Liver (tissue), 9 donors: Measurements from ENCODE around the gene C3orf18. TPM values are rescaled to one million over a fixed set of nuclear protein-coding genes. Genes with fewer than 3 reads are reported as not detected.

ENCODE experiments used
- DNase-seq: peaks from one replicate; pipeline ENCODE4 v3.0.0-alpha.2; 2017; ENCODE audit warnings: low spot score
- H3K27ac ChIP-seq, 2 donors: one replicate each; pipeline ENCODE4 v1.7.0; 2013; ENCODE audit warnings: inconsistent platforms in 2 of 2, low read length in 2 of 2, control low read depth in 1 of 2, low read depth in 1 of 2, mild to moderate bottlenecking in 1 of 2
- H3K27me3 ChIP-seq, 4 donors: one replicate each; pipeline versions ENCODE4 v1.6.1 to v1.7.0; 2013; ENCODE audit warnings: low read length in 3 of 4, inconsistent platforms in 1 of 4, mild to moderate bottlenecking in 1 of 4, moderate library complexity in 1 of 4; ENCODE audit not compliant: control insufficient read depth in 4 of 4, insufficient read depth in 4 of 4
- H3K36me3 ChIP-seq, 4 donors: one replicate each; pipeline versions ENCODE4 v1.6.1 to v1.7.0; 2013; ENCODE audit warnings: low read length in 3 of 4, mild to moderate bottlenecking in 3 of 4, low read depth in 1 of 4, moderate library complexity in 1 of 4; ENCODE audit not compliant: control insufficient read depth in 4 of 4, insufficient read depth in 3 of 4
- H3K4me1 ChIP-seq, 4 donors: one replicate each; pipeline versions ENCODE4 v1.6.1 to v1.7.0; 2013; ENCODE audit warnings: low read length in 3 of 4, mild to moderate bottlenecking in 3 of 4, moderate library complexity in 1 of 4; ENCODE audit not compliant: control insufficient read depth in 4 of 4, insufficient read depth in 4 of 4
- H3K4me3 ChIP-seq, 3 donors: one replicate each; pipeline versions ENCODE4 v1.6.1 to v1.7.0; 2013; ENCODE audit warnings: low read length in 3 of 3, control low read depth in 1 of 3, low read depth in 1 of 3, mild to moderate bottlenecking in 1 of 3
- H3K9ac ChIP-seq, 2 donors: one replicate each; pipeline ENCODE4 v1.7.0; 2013; ENCODE audit warnings: low read length in 2 of 2, mild to moderate bottlenecking in 2 of 2, moderate library complexity in 2 of 2, control low read depth in 1 of 2, low read depth in 1 of 2
- H3K9me3 ChIP-seq, 4 donors: one replicate each; pipeline versions ENCODE4 v1.6.1 to v1.7.0; 2013; ENCODE audit warnings: low read length in 3 of 4; ENCODE audit not compliant: control insufficient read depth in 4 of 4
- EGR1 ChIP-seq, 2 donors: IDR thresholded peaks; 2 replicates each; pipeline ENCODE4 v1.6.1; 2016 to 2018; ENCODE audit warnings: antibody characterized with exemption in 2 of 2, low read depth in 2 of 2
- FOXA1 ChIP-seq: IDR thresholded peaks from 2 replicates; pipeline ENCODE4 v1.6.1; 2016; ENCODE audit warnings: antibody characterized with exemption
- FOXA2 ChIP-seq: IDR thresholded peaks from 2 replicates; pipeline ENCODE4 v1.6.1; 2016; ENCODE audit warnings: antibody characterized with exemption
- GABPA ChIP-seq, 2 donors: IDR thresholded peaks in 1 of 2; conservative IDR thresholded peaks in 1 of 2; 2 replicates each; pipeline ENCODE4 v1.6.1; 2016; ENCODE audit warnings: antibody characterized with exemption in 2 of 2, mild to moderate bottlenecking in 1 of 2, moderate library complexity in 1 of 2
- HNF4A ChIP-seq, 2 donors: conservative IDR thresholded peaks; 2 replicates each; pipeline ENCODE4 v1.6.1; 2016; ENCODE audit warnings: antibody characterized with exemption in 2 of 2, mild to moderate bottlenecking in 2 of 2
- HNF4G ChIP-seq: IDR thresholded peaks from 2 replicates; pipeline ENCODE4 v1.6.1; 2016; ENCODE audit warnings: antibody characterized with exemption
- JUND ChIP-seq, 2 donors: IDR thresholded peaks; 2 replicates each; pipeline ENCODE4 v1.6.1; 2016; ENCODE audit warnings: antibody characterized with exemption in 2 of 2
- NR2F2 ChIP-seq: IDR thresholded peaks from 2 replicates; pipeline ENCODE4 v1.6.1; 2016; ENCODE audit warnings: antibody characterized with exemption
- RAD21 ChIP-seq, 2 donors: IDR thresholded peaks; 2 replicates each; pipeline ENCODE4 v1.6.1; 2016; ENCODE audit warnings: antibody characterized with exemption in 2 of 2, mild to moderate bottlenecking in 2 of 2
- RXRA ChIP-seq, 2 donors: IDR thresholded peaks; 2 replicates each; pipeline ENCODE4 v1.6.1; 2017 to 2018; ENCODE audit warnings: antibody characterized with exemption in 2 of 2, mild to moderate bottlenecking in 1 of 2
- SP1 ChIP-seq: IDR thresholded peaks from 2 replicates; pipeline ENCODE4 v1.6.1; 2018; ENCODE audit warnings: antibody characterized with exemption, mild to moderate bottlenecking
- TAF1 ChIP-seq: conservative IDR thresholded peaks from 2 replicates; pipeline ENCODE4 v1.6.1; 2016; ENCODE audit warnings: antibody characterized with exemption, mild to moderate bottlenecking
- YY1 ChIP-seq: IDR thresholded peaks from 2 replicates; pipeline ENCODE4 v1.6.1; 2016; ENCODE audit warnings: antibody characterized with exemption, mild to moderate bottlenecking
- WGBS: extraction: QIAGEN DNeasy Blood & Tissue Kit; methylation state at CpG from one replicate; pipeline ENCODE4 v1.1.7; 2013; 5-methylcytosine and 5-hydroxymethylcytosine counted together
- polyA plus RNA-seq, 2 donors: library from polyadenylated mRNA; stranded (reverse) in 1 of 2; unstranded in 1 of 2; fragments of 200-250 nt in 1 of 2; fragments of >200 nt in 1 of 2; fragmentation: Nextera tagmentation in 1 of 2; extraction: Ambion mirVana in 1 of 2; gene quantifications; one replicate each; pipeline versions ENCODE4 v1.2.1 to v1.2.3, GENCODE V29; 2013 to 2015
- total RNA-seq, 2 donors: library from RNA; depleted of rRNA; stranded (reverse); fragments of >200 nt; gene quantifications; one replicate each; pipeline ENCODE4 v1.2.3, GENCODE V29; 2014
- TF ChIP-seq, protein P1 (sequence below): IDR thresholded peaks from 2 replicates; pipeline ENCODE4 v1.6.1; 2016; ENCODE audit warnings: antibody characterized with exemption
- TF ChIP-seq, protein P2 (sequence below): IDR thresholded peaks from 2 replicates; pipeline ENCODE4 v1.6.1; 2016; ENCODE audit warnings: antibody characterized with exemption
- TF ChIP-seq, protein P3 (sequence below): fragments of 150-350 bp; IDR thresholded peaks from 2 replicates; pipeline ENCODE4 v1.5.1; 2017; ENCODE audit warnings: improper control_type of control experiment, low read depth, low read length; ENCODE audit not compliant: missing input control
- TF ChIP-seq, protein P4 (sequence below): IDR thresholded peaks from 2 replicates; pipeline ENCODE4 v1.6.1; 2016; ENCODE audit warnings: antibody characterized with exemption, mild to moderate bottlenecking
- donor health status: healthy.
- donor health status: healthy.
- donor health status: healthy.
- donor health status: healthy.
- donor health status: healthy.

C3orf18 gene
- total and polyA plus RNA-seq, 4 donors: 0.54 to 2.7 (median 1.5) TPM

DNA sequence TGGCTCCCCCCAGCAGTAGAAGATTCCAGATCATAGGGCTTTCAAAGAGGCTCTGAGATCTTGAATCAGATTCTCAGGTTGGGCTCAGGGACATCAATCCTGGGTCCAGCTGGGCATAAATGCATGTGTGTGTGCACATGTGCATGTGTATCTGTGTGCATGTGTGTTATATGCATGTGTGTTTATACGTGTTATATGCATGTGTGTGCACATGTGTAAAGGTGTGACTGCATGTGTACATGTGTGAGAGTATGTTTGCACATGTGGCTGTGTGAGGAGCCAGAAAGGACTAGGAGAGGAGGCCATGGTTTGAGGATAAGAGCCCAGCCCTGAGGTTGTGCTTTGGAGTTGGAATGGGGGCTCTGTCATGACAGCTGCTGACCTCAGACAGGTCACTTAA, 47.6 kb upstream of the C3orf18 start:
- H3K4me3 ChIP-seq: no peak overlapping the region
- H3K27ac ChIP-seq: no peak overlapping the region
- TF ChIP-seq NR2F2 (no peak), FOXA1 (no peak), HNF4A (conservative IDR thresholded peaks at IDR 0.05) (no peak), RAD21 (IDR thresholded peaks at IDR 0.05) (no peak), TAF1 (no peak), JUND (IDR thresholded peaks at IDR 0.05) (no peak), SP1 (no peak), EGR1 (IDR thresholded peaks at IDR 0.05; ENCODE audit: low read depth in 2 of 2) (no peak), RXRA (IDR thresholded peaks at IDR 0.05) (no peak), GABPA (IDR thresholded peaks at IDR 0.05 in 1 of 2, conservative IDR thresholded peaks at IDR 0.05 in 1 of 2) (no peak), HNF4G (no peak), FOXA2 (no peak)
- TF ChIP-seq, protein P1, sequence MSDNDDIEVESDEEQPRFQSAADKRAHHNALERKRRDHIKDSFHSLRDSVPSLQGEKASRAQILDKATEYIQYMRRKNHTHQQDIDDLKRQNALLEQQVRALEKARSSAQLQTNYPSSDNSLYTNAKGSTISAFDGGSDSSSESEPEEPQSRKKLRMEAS: no peak
- TF ChIP-seq, protein P2, sequence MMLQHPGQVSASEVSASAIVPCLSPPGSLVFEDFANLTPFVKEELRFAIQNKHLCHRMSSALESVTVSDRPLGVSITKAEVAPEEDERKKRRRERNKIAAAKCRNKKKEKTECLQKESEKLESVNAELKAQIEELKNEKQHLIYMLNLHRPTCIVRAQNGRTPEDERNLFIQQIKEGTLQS: no peak
- TF ChIP-seq, protein P3, sequence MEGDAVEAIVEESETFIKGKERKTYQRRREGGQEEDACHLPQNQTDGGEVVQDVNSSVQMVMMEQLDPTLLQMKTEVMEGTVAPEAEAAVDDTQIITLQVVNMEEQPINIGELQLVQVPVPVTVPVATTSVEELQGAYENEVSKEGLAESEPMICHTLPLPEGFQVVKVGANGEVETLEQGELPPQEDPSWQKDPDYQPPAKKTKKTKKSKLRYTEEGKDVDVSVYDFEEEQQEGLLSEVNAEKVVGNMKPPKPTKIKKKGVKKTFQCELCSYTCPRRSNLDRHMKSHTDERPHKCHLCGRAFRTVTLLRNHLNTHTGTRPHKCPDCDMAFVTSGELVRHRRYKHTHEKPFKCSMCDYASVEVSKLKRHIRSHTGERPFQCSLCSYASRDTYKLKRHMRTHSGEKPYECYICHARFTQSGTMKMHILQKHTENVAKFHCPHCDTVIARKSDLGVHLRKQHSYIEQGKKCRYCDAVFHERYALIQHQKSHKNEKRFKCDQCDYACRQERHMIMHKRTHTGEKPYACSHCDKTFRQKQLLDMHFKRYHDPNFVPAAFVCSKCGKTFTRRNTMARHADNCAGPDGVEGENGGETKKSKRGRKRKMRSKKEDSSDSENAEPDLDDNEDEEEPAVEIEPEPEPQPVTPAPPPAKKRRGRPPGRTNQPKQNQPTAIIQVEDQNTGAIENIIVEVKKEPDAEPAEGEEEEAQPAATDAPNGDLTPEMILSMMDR: no peak
- TF ChIP-seq, protein P4, sequence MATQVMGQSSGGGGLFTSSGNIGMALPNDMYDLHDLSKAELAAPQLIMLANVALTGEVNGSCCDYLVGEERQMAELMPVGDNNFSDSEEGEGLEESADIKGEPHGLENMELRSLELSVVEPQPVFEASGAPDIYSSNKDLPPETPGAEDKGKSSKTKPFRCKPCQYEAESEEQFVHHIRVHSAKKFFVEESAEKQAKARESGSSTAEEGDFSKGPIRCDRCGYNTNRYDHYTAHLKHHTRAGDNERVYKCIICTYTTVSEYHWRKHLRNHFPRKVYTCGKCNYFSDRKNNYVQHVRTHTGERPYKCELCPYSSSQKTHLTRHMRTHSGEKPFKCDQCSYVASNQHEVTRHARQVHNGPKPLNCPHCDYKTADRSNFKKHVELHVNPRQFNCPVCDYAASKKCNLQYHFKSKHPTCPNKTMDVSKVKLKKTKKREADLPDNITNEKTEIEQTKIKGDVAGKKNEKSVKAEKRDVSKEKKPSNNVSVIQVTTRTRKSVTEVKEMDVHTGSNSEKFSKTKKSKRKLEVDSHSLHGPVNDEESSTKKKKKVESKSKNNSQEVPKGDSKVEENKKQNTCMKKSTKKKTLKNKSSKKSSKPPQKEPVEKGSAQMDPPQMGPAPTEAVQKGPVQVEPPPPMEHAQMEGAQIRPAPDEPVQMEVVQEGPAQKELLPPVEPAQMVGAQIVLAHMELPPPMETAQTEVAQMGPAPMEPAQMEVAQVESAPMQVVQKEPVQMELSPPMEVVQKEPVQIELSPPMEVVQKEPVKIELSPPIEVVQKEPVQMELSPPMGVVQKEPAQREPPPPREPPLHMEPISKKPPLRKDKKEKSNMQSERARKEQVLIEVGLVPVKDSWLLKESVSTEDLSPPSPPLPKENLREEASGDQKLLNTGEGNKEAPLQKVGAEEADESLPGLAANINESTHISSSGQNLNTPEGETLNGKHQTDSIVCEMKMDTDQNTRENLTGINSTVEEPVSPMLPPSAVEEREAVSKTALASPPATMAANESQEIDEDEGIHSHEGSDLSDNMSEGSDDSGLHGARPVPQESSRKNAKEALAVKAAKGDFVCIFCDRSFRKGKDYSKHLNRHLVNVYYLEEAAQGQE: no peak
- H3K4me1 ChIP-seq: peaks cover 4 to 55% (median 39%) of the 10 kb centered on the region in 4 donors
- H3K9me3 ChIP-seq: no peaks in the 10 kb centered on the region
- no peak for DNase-seq
- no peaks in the 10 kb centered on the region for H3K27me3 ChIP-seq
- no peaks in the 10 kb centered on the region for H3K36me3 ChIP-seq
- no peak overlapping the region for H3K9ac ChIP-seq
- 66% methylated on average over 1 of the region's 1 CpG for WGBS

DNA sequence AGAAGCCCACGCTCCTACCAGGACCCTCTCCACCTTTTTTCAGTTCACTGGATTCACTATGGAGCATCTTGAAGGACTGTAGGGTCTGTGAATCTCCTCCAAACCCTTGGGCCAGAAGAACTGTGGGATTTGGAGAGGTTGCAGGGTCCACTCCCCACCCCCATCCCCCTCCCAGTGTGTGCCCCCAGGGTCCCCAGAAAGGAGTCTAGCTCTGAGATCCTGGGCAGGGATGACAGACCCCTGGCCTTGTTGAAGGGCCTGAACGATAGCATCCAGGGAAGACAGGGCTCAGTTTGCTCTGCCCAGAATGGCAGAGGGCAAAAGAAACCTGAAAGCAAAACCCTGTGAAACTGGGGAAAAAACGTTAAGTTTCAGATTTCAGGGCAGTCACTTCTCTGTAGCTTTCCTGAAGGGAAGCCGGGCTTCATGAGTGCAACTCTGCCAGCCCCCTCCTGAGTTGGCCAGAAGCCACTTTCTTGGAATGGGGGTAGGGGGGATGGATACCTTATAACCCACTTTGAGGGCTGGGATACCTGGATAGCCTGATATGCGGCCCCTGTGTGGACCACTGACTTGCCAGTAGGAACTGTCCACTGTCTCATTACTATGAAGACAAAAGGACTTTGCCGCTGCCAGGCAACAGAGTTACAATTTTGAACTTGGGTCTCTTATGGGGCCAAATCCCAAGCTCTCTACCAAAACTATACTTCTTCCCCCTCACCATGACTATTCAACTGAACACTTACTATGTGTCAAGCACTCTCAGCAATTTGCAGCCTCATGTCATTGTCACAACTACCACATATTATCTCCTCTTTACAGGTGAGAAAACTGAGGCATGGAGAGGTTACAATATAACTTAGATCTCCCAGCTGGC, 45.7 kb upstream of the C3orf18 start:
- TF ChIP-seq, protein P3: no peak
- no peak for TF ChIP-seq YY1
- TF ChIP-seq, protein P4: no peak
- H3K9ac ChIP-seq: peak overlapping the region; percentile 8 to 15
- H3K4me1 ChIP-seq: peaks cover 7 to 71% (median 44%) of the 10 kb centered on the region in 4 donors
- peak overlapping the region; percentile 72 to 77 (median 73) for H3K4me3 ChIP-seq
- peaks cover 0 to 3% (median 2%) of the 10 kb centered on the region in 4 donors for H3K36me3 ChIP-seq
- peak overlapping the region; percentile 85 to 86 for H3K27ac ChIP-seq
- H3K27me3 ChIP-seq: no peaks in the 10 kb centered on the region
- 47% methylated on average over 6 of the region's 6 CpGs for WGBS
- H3K9me3 ChIP-seq: no peaks in the 10 kb centered on the region
- no peak for DNase-seq
